HCT116 (cell line): ENCODE measurements around the gene PIK3CD. TPM values are rescaled to one million over a fixed set of nuclear protein-coding genes. Genes with fewer than 3 reads are reported as not detected.

Experiments
- ATAC-seq: fragments of 200-7000 bp; cut with Tn5 transposase; 2 replicates; pipeline ENCODE4 v1.9.1; 2020; ENCODE audit warnings: mild to moderate bottlenecking, moderate library complexity
- BruUV-seq: library from RNA; stranded (reverse); fragments of 400-500 nt; replicated peaks from 2 replicates; lab custom pipeline; 2021; lab: Mats Ljungman, UMichigan
- CTCF ChIA-PET: fragments of 300-600 bp; sonication (Branson Sonifier 250); formaldehyde crosslinking; loops from one replicate; lab custom pipeline; 2021; ENCODE audit warnings: antibody characterized with exemption; lab: Charles Lee
- POLR2A ChIA-PET: fragments of 300-600, 350-600 bp; sonication (Branson Sonifier 250); formaldehyde crosslinking; loops from one replicate; lab custom pipeline; 2021; ENCODE audit warnings: antibody characterized with exemption; lab: Charles Lee
- RAD21 ChIA-PET, 2 experiments: fragments of 300-600 bp; sonication (Branson Sonifier 250); formaldehyde crosslinking; loops; one replicate each; lab custom pipeline; 2023; ENCODE audit warnings: low total read pairs in 2 of 2; ENCODE audit not compliant: uncharacterized antibody in 2 of 2, unreplicated experiment in 2 of 2, low non-redundant PET in 1 of 2; lab: Charles Lee
- DNase-seq: peaks from one replicate; pipeline ENCODE4 v3.0.0-alpha.2; 2010; ENCODE audit warnings: low read depth, low spot score
- H2AFZ ChIP-seq: fragments of 200-600 bp; shearing (Covaris generic), sonication (generic); 2 replicates; pipeline ENCODE4 v1.6.1; 2017; ENCODE audit warnings: low read depth, mixed run types, mixed read lengths, antibody characterized with exemption, low read length; ENCODE audit not compliant: poor library complexity, severe bottlenecking
- H3K27ac ChIP-seq: 2 replicates; pipeline ENCODE4 v1.5.1; 2012; ENCODE audit warnings: low read depth, low read length
- H3K27me3 ChIP-seq: fragments of 200-600 bp; sonication (generic); 2 replicates; pipeline ENCODE4 v1.6.1; 2016; ENCODE audit warnings: mixed run types, low read length, mixed read lengths; ENCODE audit not compliant: insufficient read depth
- H3K36me3 ChIP-seq, 2 experiments: fragments of 200-500 bp in 1 of 2; fragments of 200-600 bp in 1 of 2; sonication (Bioruptor generic) in 1 of 2; sonication (generic) in 1 of 2; 2 replicates each; pipeline versions ENCODE4 v1.5.1 to v1.6.1; 2014 to 2016; ENCODE audit warnings: low read length in 2 of 2, inconsistent platforms in 1 of 2, mixed read lengths in 1 of 2, mixed run types in 1 of 2; ENCODE audit not compliant: insufficient read depth in 2 of 2, control insufficient read depth in 1 of 2
- H3K4me1 ChIP-seq, 2 experiments: fragments of 200-600 bp in 1 of 2; sonication (generic) in 1 of 2; 2 replicates each; pipeline versions ENCODE4 v1.5.1 to v1.6.1; 2012 to 2017; ENCODE audit warnings: low read length in 2 of 2, inconsistent platforms in 1 of 2, mild to moderate bottlenecking in 1 of 2, mixed read lengths in 1 of 2, mixed run types in 1 of 2, moderate library complexity in 1 of 2; ENCODE audit not compliant: insufficient read depth in 2 of 2, control insufficient read depth in 1 of 2
- H3K4me2 ChIP-seq: fragments of 200-600 bp; sonication (generic); 2 replicates; pipeline ENCODE4 v1.6.1; 2017; ENCODE audit warnings: mixed run types, low read length, mixed read lengths
- H3K4me3 ChIP-seq, 2 experiments: fragments of 200-600 bp in 1 of 2; sonication (generic) in 1 of 2; replicated peaks in 1 of 2; 2 replicates each; pipeline ENCODE4 v1.5.1; 2011 to 2016; ENCODE audit warnings: low read length in 2 of 2, control low read depth in 1 of 2, low read depth in 1 of 2, mild to moderate bottlenecking in 1 of 2, mixed read lengths in 1 of 2, mixed run types in 1 of 2
- H3K79me2 ChIP-seq: fragments of 200-600 bp; sonication (generic); 2 replicates; pipeline ENCODE4 v1.6.1; 2017; ENCODE audit warnings: mild to moderate bottlenecking, mixed run types, low read length, moderate library complexity, mixed read lengths; ENCODE audit not compliant: insufficient read depth
- H3K9ac ChIP-seq: fragments of 200-600 bp; sonication (generic); 2 replicates; pipeline ENCODE4 v1.6.1; 2016; ENCODE audit warnings: low read length, mixed read lengths
- H3K9me2 ChIP-seq: fragments of 200-600 bp; sonication (generic), shearing (Covaris generic); 2 replicates; pipeline ENCODE4 v1.6.1; 2017; ENCODE audit warnings: mixed run types, mild to moderate bottlenecking, moderate library complexity; ENCODE audit not compliant: insufficient read depth
- H3K9me3 ChIP-seq, 2 experiments: fragments of 200-500 bp in 1 of 2; fragments of 200-600 bp in 1 of 2; sonication (Bioruptor generic) in 1 of 2; sonication (generic) in 1 of 2; 2 replicates each; pipeline ENCODE4 v1.6.1; 2014 to 2017; ENCODE audit warnings: low read length in 2 of 2, mixed read lengths in 2 of 2, inconsistent platforms in 1 of 2, low read depth in 1 of 2, mild to moderate bottlenecking in 1 of 2, mixed run types in 1 of 2, moderate library complexity in 1 of 2; ENCODE audit not compliant: control insufficient read depth in 1 of 2, insufficient read depth in 1 of 2
- H4K20me1 ChIP-seq: fragments of 200-600 bp; sonication (generic), shearing (Covaris generic); 2 replicates; pipeline ENCODE4 v1.6.1; 2017; ENCODE audit warnings: mixed run types, mild to moderate bottlenecking, moderate library complexity; ENCODE audit not compliant: insufficient read depth
- CBX3 ChIP-seq: IDR thresholded peaks from 2 replicates; pipeline ENCODE4 v1.6.1; 2012; ENCODE audit warnings: low read depth
- CEBPB ChIP-seq: IDR thresholded peaks from 2 replicates; pipeline ENCODE4 v1.6.1; 2012; ENCODE audit warnings: low read depth
- EGR1 ChIP-seq: IDR thresholded peaks from 2 replicates; pipeline ENCODE4 v1.6.1; 2012; ENCODE audit warnings: low read depth
- EZH2 ChIP-seq: fragments of 200-600 bp; sonication (generic); IDR thresholded peaks from 2 replicates; pipeline ENCODE4 v1.6.1; 2017; ENCODE audit warnings: antibody characterized with exemption, mixed run types
- FOSL1 ChIP-seq: IDR thresholded peaks from 2 replicates; pipeline ENCODE4 v1.6.1; 2012; ENCODE audit warnings: low read depth
- POLR2A ChIP-seq: IDR thresholded peaks from 2 replicates; pipeline ENCODE4 v1.7.0; 2011; ENCODE audit warnings: borderline replicate concordance; ENCODE audit not compliant: insufficient read depth, insufficient read length; ENCODE audit errors: extremely low read depth
- POLR2AphosphoS5 ChIP-seq: IDR thresholded peaks from 2 replicates; pipeline ENCODE4 v1.6.1; 2011; ENCODE audit warnings: mild to moderate bottlenecking, low read depth, low read length, moderate library complexity
- RAD21 ChIP-seq: IDR thresholded peaks from 2 replicates; pipeline ENCODE4 v1.6.1; 2012; ENCODE audit warnings: low read depth, mild to moderate bottlenecking
- SIN3A ChIP-seq: IDR thresholded peaks from 2 replicates; pipeline ENCODE4 v1.6.1; 2012; ENCODE audit warnings: low read depth
- SP1 ChIP-seq: IDR thresholded peaks from 2 replicates; pipeline ENCODE4 v1.6.1; 2012; ENCODE audit warnings: low read depth
- TCF7L2 ChIP-seq: IDR thresholded peaks from 2 replicates; pipeline ENCODE4 v1.7.0; 2011; ENCODE audit warnings: borderline replicate concordance, inconsistent platforms; ENCODE audit not compliant: insufficient read depth, insufficient read length; ENCODE audit errors: extremely low read depth
- YY1 ChIP-seq: IDR thresholded peaks from 2 replicates; pipeline ENCODE4 v1.6.1; 2011; ENCODE audit warnings: low read length, low read depth, moderate library complexity, mild to moderate bottlenecking; ENCODE audit not compliant: insufficient replicate concordance; ENCODE audit errors: extremely low read depth
- ZFX ChIP-seq: fragments of 450-650 bp; IDR thresholded peaks from 2 replicates; pipeline ENCODE4 v1.6.1; 2017
- ZNF274 ChIP-seq: fragments of 200-500 bp; sonication (Bioruptor generic); IDR thresholded peaks from 2 replicates; pipeline ENCODE4 v1.6.1; 2014; ENCODE audit warnings: mild to moderate bottlenecking, low read depth, low read length, inconsistent platforms
- intact Hi-C: fragments of 100-400 bp; cut with micrococcal nuclease; formaldehyde crosslinking; loops from 2 replicates; pipeline ENCODE4 v1.10.0; 2022
- total RNA-seq: library from RNA; stranded (reverse); gene quantifications from one replicate; pipeline ENCODE4 v1.2.1, GENCODE V29; 2021; ENCODE audit not compliant: unreplicated experiment
- TF ChIP-seq, protein P1 (sequence below): IDR thresholded peaks from 2 replicates; pipeline ENCODE4 v1.6.1; 2011; ENCODE audit warnings: mild to moderate bottlenecking, low read length, moderate library complexity; ENCODE audit not compliant: insufficient replicate concordance; ENCODE audit errors: extremely low read depth
- TF ChIP-seq, protein P2 (sequence below): IDR thresholded peaks from 2 replicates; pipeline ENCODE4 v1.6.1; 2012; ENCODE audit warnings: low read depth
- TF ChIP-seq, protein P3 (sequence below): IDR thresholded peaks from 2 replicates; pipeline ENCODE4 v1.6.1; 2012

The PIK3CD gene
- total RNA-seq, 1 experiment from 2014 or later = 9.2 TPM

- TF ChIP-seq SIN3A (no peak), FOSL1 (no peak), ZNF274 (no peak)
Measured at GRCh38 chr1:9654051-9654833, 2.7 kb downstream of the PIK3CD start (continued).

DNA sequence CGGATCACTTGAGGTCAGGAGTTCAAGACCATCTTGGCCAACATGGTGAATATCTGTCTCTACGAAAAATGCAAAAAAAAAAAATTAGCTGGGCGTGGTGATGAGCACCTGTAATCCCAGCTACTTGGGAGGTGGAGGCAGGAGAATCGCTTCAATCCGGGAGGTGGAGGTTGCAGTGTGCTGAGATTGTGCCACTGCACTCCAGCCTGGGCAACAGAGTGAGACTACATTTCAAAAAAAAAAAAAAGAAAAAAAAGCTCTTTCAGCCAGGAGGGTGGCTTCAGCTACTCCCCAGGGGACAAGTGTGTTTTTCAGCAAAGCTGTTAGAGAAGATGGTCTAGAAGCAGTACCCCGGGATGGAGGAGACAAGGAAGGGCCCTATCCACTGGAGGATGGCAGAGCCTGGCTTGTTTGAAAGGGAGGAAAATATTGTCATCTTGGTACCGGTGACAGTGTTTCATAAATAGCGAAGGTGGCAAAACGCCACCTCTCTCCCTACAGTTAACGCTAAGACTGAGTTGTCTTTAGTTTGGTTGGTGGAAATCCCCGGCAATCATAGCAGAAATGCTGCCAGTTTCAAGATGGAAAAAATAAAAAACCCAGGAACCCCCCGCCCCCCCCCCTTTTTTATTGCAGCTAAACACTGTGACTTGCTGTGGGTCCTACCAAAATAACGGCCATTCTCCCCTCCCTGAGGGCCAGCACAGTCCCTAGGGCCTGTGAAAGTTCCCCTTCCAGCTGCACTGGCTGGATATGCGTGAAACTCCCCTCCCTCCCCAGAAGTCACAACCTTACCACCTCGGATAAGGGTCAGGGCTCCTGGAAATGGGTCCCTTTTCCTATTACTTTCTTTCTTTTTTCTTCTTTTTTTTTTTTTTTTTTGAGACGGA lies 3.5 kb downstream of the PIK3CD start:
- TF ChIP-seq YY1 (no peak), SP1 (no peak), POLR2A (no peak), ZFX (no peak), TCF7L2 (no peak), CEBPB (no peak), POLR2AphosphoS5 (no peak), EGR1 (no peak), EZH2 (no peak), ZNF274 (no peak), RAD21 (no peak), CBX3 (no peak), FOSL1 (no peak)
- TF ChIP-seq, protein P1, sequence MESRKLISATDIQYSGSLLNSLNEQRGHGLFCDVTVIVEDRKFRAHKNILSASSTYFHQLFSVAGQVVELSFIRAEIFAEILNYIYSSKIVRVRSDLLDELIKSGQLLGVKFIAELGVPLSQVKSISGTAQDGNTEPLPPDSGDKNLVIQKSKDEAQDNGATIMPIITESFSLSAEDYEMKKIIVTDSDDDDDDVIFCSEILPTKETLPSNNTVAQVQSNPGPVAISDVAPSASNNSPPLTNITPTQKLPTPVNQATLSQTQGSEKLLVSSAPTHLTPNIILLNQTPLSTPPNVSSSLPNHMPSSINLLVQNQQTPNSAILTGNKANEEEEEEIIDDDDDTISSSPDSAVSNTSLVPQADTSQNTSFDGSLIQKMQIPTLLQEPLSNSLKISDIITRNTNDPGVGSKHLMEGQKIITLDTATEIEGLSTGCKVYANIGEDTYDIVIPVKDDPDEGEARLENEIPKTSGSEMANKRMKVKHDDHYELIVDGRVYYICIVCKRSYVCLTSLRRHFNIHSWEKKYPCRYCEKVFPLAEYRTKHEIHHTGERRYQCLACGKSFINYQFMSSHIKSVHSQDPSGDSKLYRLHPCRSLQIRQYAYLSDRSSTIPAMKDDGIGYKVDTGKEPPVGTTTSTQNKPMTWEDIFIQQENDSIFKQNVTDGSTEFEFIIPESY = no peak
- TF ChIP-seq, protein P2, sequence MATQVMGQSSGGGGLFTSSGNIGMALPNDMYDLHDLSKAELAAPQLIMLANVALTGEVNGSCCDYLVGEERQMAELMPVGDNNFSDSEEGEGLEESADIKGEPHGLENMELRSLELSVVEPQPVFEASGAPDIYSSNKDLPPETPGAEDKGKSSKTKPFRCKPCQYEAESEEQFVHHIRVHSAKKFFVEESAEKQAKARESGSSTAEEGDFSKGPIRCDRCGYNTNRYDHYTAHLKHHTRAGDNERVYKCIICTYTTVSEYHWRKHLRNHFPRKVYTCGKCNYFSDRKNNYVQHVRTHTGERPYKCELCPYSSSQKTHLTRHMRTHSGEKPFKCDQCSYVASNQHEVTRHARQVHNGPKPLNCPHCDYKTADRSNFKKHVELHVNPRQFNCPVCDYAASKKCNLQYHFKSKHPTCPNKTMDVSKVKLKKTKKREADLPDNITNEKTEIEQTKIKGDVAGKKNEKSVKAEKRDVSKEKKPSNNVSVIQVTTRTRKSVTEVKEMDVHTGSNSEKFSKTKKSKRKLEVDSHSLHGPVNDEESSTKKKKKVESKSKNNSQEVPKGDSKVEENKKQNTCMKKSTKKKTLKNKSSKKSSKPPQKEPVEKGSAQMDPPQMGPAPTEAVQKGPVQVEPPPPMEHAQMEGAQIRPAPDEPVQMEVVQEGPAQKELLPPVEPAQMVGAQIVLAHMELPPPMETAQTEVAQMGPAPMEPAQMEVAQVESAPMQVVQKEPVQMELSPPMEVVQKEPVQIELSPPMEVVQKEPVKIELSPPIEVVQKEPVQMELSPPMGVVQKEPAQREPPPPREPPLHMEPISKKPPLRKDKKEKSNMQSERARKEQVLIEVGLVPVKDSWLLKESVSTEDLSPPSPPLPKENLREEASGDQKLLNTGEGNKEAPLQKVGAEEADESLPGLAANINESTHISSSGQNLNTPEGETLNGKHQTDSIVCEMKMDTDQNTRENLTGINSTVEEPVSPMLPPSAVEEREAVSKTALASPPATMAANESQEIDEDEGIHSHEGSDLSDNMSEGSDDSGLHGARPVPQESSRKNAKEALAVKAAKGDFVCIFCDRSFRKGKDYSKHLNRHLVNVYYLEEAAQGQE = no peak
- TF ChIP-seq, protein P3, sequence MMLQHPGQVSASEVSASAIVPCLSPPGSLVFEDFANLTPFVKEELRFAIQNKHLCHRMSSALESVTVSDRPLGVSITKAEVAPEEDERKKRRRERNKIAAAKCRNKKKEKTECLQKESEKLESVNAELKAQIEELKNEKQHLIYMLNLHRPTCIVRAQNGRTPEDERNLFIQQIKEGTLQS = no peak
- intact Hi-C loops = no loop called here
- Histone ChIP-seq H3K9me2 (no peaks in the 10 kb centered on the region), H3K79me2 (no peaks in the 10 kb centered on the region), H3K9ac (no peak overlapping the region), H2AFZ (no peak overlapping the region), H3K4me2 (no peak overlapping the region), H3K27ac (no peak overlapping the region), H3K4me3 (no peak overlapping the region), H3K36me3 (no peaks in the 10 kb centered on the region), H3K4me1 (peaks cover 4 to 11% of the 10 kb centered on the region in 2 experiments; a peak in 3 of 4 replicates), H3K27me3 (no peaks in the 10 kb centered on the region), H4K20me1 (no peaks in the 10 kb centered on the region), H3K9me3 (no peaks in the 10 kb centered on the region)
- ChIA-PET CTCF (no interaction called here), POLR2A (no interaction called here), RAD21 (no interaction called here)
- no TSS peak for BruUV-seq
- DNase-seq (no peak), ATAC-seq (no peak)
